ENCODE data around the gene NCOR1. TPM values are rescaled to one million over a fixed set of nuclear protein-coding genes. Genes with fewer than 3 reads are reported as not detected.
A peak's percentile ranks its signal among the peaks of the same experiment; 100 is the strongest.

The NCOR1 gene
- total and polyA plus RNA-seq, 2 experiments from 2014 or later, result 50.6 to 95.7 TPM

GRCh38 chr17:16107165-16107770 lies 108.1 kb downstream of the NCOR1 start:
- no peak overlapping the region for H3K9ac ChIP-seq
- H3K4me3 ChIP-seq, result no peak overlapping the region
- no peaks in the 10 kb centered on the region for H4K20me1 ChIP-seq (ENCODE audit: insufficient read depth)
- no peak for DNase-seq
- H2AFZ ChIP-seq, result no peak overlapping the region
- H3K27ac ChIP-seq, result no peak overlapping the region
- peaks cover 14% of the 10 kb centered on the region for H3K36me3 ChIP-seq (ENCODE audit: low read depth)
- 0 out of 2 replicates have a peak, but pooled peaks cover 6% of the 10 kb centered on the region for H3K4me1 ChIP-seq (ENCODE audit: insufficient read depth)
- H3K4me2 ChIP-seq (ENCODE audit: unreplicated experiment), result no peak overlapping the region
- TF ChIP-seq EZH2phosphoT487 (IDR thresholded peaks at IDR 0.05; ENCODE audit: insufficient read depth, low read depth) (no peak), EZH2 (IDR thresholded peaks at IDR 0.05; ENCODE audit: insufficient read depth, poor library complexity, severe bottlenecking) (no peak)
- H3K79me2 ChIP-seq (ENCODE audit: insufficient read depth), result peaks cover 63% of the 10 kb centered on the region
- H3K27me3 ChIP-seq (replicated peaks; ENCODE audit: insufficient read depth), result no peaks in the 10 kb centered on the region
- 98% methylated on average over 8 of the region's 8 CpGs for WGBS, 2 experiments (ENCODE audit: low coverage in 1 of 2, low lambda C conversion rate in 2 of 2, missing lambda C conversion rate in 2 of 2)
- in situ Hi-C loops (cut with MboI), result no loop called here
- peaks cover 15% of the 10 kb centered on the region for H3F3A ChIP-seq (ENCODE audit: insufficient read depth)
- no peaks in the 10 kb centered on the region for H3K9me2 ChIP-seq (ENCODE audit: insufficient read depth)
- H3K9me3 ChIP-seq (ENCODE audit: low read depth), result no peaks in the 10 kb centered on the region

GRCh38 chr17:16106161-16106891 lies 109.0 kb downstream of the NCOR1 start:
- Histone ChIP-seq H2AFZ (no peak overlapping the region), H3K36me3 (ENCODE audit: low read depth) (peaks cover 14% of the 10 kb centered on the region), H3K27ac (peak overlapping the region; percentile 30), H3K9ac (no peak overlapping the region), H3F3A (ENCODE audit: insufficient read depth) (peaks cover 15% of the 10 kb centered on the region), H3K4me2 (ENCODE audit: unreplicated experiment) (no peak overlapping the region), H3K9me3 (ENCODE audit: low read depth) (no peaks in the 10 kb centered on the region), H3K4me1 (ENCODE audit: insufficient read depth) (0 out of 2 replicates have a peak, but pooled peaks cover 6% of the 10 kb centered on the region), H4K20me1 (ENCODE audit: insufficient read depth) (no peaks in the 10 kb centered on the region), H3K79me2 (ENCODE audit: insufficient read depth) (peaks cover 70% of the 10 kb centered on the region), H3K9me2 (ENCODE audit: insufficient read depth) (no peaks in the 10 kb centered on the region), H3K27me3 (replicated peaks; ENCODE audit: insufficient read depth) (no peaks in the 10 kb centered on the region), H3K4me3 (no peak overlapping the region)
- TF ChIP-seq EZH2 (IDR thresholded peaks at IDR 0.05; ENCODE audit: insufficient read depth, poor library complexity, severe bottlenecking) (no peak), EZH2phosphoT487 (IDR thresholded peaks at IDR 0.05; ENCODE audit: insufficient read depth, low read depth) (no peak)
- peak; percentile 57 for DNase-seq
- WGBS, 2 experiments (ENCODE audit: low coverage in 1 of 2, low lambda C conversion rate in 2 of 2, missing lambda C conversion rate in 2 of 2), result 23 to 36% methylated on average over 1 of the region's 1 CpG
- in situ Hi-C loops (cut with MboI), result no loop called here

- H3K4me3 ChIP-seq, result no peak overlapping the region
- H3F3A ChIP-seq (ENCODE audit: insufficient read depth), result peaks cover 15% of the 10 kb centered on the region
- H3K36me3 ChIP-seq (ENCODE audit: low read depth), result peaks cover 26% of the 10 kb centered on the region
- WGBS, 2 experiments (ENCODE audit: low coverage in 1 of 2, low lambda C conversion rate in 2 of 2, missing lambda C conversion rate in 2 of 2), result 85 to 90% methylated on average over 4 of the region's 4 CpGs
- in situ Hi-C loops (cut with MboI), result no loop called here
- no peaks in the 10 kb centered on the region for H3K9me3 ChIP-seq (ENCODE audit: low read depth)
- H4K20me1 ChIP-seq (ENCODE audit: insufficient read depth), result no peaks in the 10 kb centered on the region
- H3K27ac ChIP-seq, result no peak overlapping the region
- H3K9ac ChIP-seq, result no peak overlapping the region
- DNase-seq, result no peak
- H2AFZ ChIP-seq, result no peak overlapping the region
- H3K4me1 ChIP-seq (ENCODE audit: insufficient read depth), result 0 out of 2 replicates have a peak, but pooled peaks cover 6% of the 10 kb centered on the region
- no peaks in the 10 kb centered on the region for H3K27me3 ChIP-seq (replicated peaks; ENCODE audit: insufficient read depth)
- H3K4me2 ChIP-seq (ENCODE audit: unreplicated experiment), result no peak overlapping the region
- no peak for TF ChIP-seq EZH2phosphoT487 (IDR thresholded peaks at IDR 0.05; ENCODE audit: insufficient read depth, low read depth)
- no peak for TF ChIP-seq EZH2 (IDR thresholded peaks at IDR 0.05; ENCODE audit: insufficient read depth, poor library complexity, severe bottlenecking)
- H3K9me2 ChIP-seq (ENCODE audit: insufficient read depth), result no peaks in the 10 kb centered on the region
- H3K79me2 ChIP-seq (ENCODE audit: insufficient read depth), result peaks cover 63% of the 10 kb centered on the region
These were observed 111.1 kb downstream of the NCOR1 start for GRCh38 chr17:16104189-16104588.

GRCh38 chr17:16101440-16101839 lies 113.9 kb downstream of the NCOR1 start:
- no peaks in the 10 kb centered on the region for H3K9me2 ChIP-seq (ENCODE audit: insufficient read depth)
- peaks cover 39% of the 10 kb centered on the region for H3K36me3 ChIP-seq (ENCODE audit: low read depth)
- H2AFZ ChIP-seq, result no peak overlapping the region
- H3K9ac ChIP-seq, result no peak overlapping the region
- H3K4me3 ChIP-seq, result no peak overlapping the region
- H3K27me3 ChIP-seq (replicated peaks; ENCODE audit: insufficient read depth), result no peaks in the 10 kb centered on the region
- no peak overlapping the region for H3K4me2 ChIP-seq (ENCODE audit: unreplicated experiment)
- H4K20me1 ChIP-seq (ENCODE audit: insufficient read depth), result no peaks in the 10 kb centered on the region
- 0 out of 2 replicates have a peak, but pooled peaks cover 6% of the 10 kb centered on the region for H3K4me1 ChIP-seq (ENCODE audit: insufficient read depth)
- no peak for DNase-seq
- H3K79me2 ChIP-seq (ENCODE audit: insufficient read depth), result peaks cover 79% of the 10 kb centered on the region
- in situ Hi-C loops (cut with MboI), result no loop called here
- TF ChIP-seq EZH2phosphoT487 (IDR thresholded peaks at IDR 0.05; ENCODE audit: insufficient read depth, low read depth) (no peak), EZH2 (IDR thresholded peaks at IDR 0.05; ENCODE audit: insufficient read depth, poor library complexity, severe bottlenecking) (no peak)
- no peak overlapping the region for H3K27ac ChIP-seq
- WGBS, 2 experiments (ENCODE audit: low coverage in 1 of 2, low lambda C conversion rate in 2 of 2, missing lambda C conversion rate in 2 of 2), result 85 to 88% methylated on average over 6 of the region's 6 CpGs
- no peaks in the 10 kb centered on the region for H3K9me3 ChIP-seq (ENCODE audit: low read depth)
- H3F3A ChIP-seq (ENCODE audit: insufficient read depth), result peaks cover 10% of the 10 kb centered on the region

Data from GM23248 (cell line).